ENCODE results near the gene EPB42.
"Not testable (repeated sequence)": the region's sequence is repeated elsewhere in the genome, so short reads cannot be mapped to it uniquely, and the experiment has no call there.

The EPB42 gene

GRCh38 chr15:43242616-43243015 lies 21.8 kb upstream of the EPB42 start:
- DNase-seq (ENCODE audit: extremely low read depth in 1 of 2, low read depth in 1 of 2): no peak

- DNase-seq (ENCODE audit: extremely low read depth in 1 of 2, low read depth in 1 of 2): no peak
Measured at GRCh38 chr15:43241100-43241499, 20.3 kb upstream of the EPB42 start.

- DNase-seq (ENCODE audit: extremely low read depth in 1 of 2, low read depth in 1 of 2): no peak
Measured at GRCh38 chr15:43239732-43240491, 19.1 kb upstream of the EPB42 start.

GRCh38 chr15:43238671-43239131 lies 17.9 kb upstream of the EPB42 start:
- no peak for DNase-seq (ENCODE audit: extremely low read depth in 1 of 2, low read depth in 1 of 2)

DNA sequence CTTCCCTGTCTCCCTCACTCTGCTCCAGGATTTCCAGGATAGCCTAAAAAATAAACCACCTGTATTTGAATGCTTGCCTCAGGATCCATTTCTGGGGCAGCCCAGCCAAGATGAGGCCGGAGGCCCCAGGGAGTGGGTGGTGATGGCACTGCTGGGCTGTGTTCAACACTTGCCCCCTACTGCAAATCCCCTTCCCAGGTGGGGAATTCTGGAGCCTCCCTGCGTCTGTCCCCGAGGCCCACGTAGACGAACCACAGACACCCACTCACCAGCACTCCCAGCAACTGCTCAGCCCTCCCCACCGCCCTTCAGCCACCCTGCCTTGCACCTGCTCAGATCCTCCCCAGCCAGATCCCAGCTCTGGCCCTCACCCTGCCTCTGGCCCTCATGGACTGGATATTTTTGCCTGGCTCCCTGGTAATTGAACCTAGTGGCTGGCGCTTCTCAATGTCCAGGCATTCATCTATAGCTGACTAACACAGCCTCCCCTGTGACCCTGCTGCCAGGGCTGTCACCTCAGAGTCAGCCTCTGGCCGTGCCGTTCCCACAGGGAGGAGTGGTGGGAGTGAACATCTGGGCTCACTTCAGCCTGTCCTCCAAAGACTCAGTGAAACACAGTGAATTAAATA lies 17.1 kb upstream of the EPB42 start:
- no peak for DNase-seq (ENCODE audit: extremely low read depth in 1 of 2, low read depth in 1 of 2)

DNA sequence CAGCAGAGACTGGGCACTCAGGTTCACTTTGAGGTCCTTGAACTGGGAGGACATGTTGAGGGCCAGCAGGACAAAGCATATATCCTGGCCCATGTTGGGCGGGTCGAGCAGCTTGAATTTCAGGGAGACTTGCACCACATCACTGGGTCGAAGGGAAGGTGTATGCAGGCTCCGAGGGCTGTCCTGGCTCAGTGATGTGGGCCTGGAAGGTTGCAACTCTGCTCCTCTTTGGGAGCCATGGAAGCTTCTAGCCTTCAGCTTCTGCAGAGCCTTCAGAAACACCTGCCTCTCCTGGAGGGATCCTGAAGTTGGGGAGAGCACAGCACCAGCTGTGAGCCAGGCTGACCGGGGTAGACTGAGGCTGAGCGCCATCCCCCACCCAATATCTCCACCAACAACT lies 14.7 kb upstream of the EPB42 start:
- DNase-seq (ENCODE audit: extremely low read depth in 1 of 2, low read depth in 1 of 2): no peak

DNA sequence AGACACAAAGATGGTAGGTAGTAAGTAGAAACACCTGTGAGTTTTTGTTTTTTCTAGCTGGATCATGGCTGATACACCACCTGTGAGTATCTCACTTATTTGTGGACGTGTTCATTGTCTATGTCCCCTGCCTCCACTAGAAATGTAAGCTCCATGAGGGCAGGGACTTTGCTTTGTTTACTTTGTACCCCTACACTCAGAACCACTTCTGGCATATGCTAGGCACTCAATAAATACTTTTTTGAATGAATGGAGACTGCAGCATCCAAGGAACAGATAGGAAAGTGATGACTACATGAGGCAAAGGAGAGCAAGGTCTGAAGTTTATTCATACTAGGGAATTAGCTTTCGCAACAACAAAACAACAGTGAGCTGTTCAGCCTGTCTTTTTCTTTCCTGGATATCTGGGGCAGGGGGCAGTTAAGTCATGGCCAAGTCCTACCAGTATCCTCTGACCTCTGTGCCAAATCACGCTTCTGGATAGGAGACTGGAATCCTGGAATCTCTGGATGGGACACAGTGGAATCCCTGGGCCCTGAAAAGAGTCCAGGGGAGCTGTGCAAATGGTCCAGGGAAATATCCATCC lies 11.6 kb upstream of the EPB42 start:
- DNase-seq (ENCODE audit: extremely low read depth in 1 of 2, low read depth in 1 of 2): no peak

DNA sequence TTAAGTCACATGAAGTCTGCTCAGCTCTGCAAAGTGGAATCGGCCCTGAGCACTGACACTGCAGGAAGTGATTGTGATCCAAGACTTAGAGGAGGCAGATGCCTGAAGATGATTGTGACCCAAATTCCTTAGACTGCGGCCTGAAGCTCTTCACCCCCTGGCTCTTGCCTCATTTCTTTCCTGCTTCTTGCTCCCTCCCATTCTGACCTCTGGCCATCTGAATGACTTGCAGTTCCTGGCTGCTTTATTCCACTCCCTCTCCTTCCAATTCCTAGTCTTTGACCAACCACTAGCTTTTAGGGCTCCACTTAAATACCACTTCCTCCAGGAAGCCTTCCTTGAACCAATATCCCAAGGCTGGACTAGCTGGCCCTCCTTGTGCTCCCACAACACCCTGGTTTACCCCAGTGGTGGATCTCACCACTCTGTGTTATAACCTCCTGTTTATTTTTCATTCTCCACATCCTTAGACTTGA lies 9.9 kb upstream of the EPB42 start:
- no peak for DNase-seq (ENCODE audit: extremely low read depth in 1 of 2, low read depth in 1 of 2)

DNA sequence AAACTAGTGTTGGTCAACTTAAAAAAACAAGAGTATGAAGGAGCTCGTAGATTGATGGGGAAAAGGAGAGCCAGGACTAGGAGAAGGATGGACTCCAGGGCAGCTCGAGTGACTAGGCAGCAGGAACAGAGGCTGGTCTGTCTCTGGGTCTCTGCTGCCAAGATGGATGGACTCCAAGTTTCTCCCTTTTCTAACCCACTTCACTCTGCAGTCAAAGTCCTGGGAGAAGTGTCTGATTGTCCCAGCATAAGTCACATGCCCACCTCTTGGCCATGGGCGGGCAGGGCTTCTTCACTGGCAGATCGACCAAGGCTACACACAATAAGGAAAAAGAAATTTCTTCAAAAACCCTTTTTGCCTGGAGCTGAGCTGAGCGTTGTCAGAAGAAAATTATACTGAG lies 9.2 kb upstream of the EPB42 start:
- no peak for DNase-seq (ENCODE audit: extremely low read depth in 1 of 2, low read depth in 1 of 2)

GRCh38 chr15:43226436-43227305 lies 5.9 kb upstream of the EPB42 start:
- DNase-seq (ENCODE audit: extremely low read depth in 1 of 2, low read depth in 1 of 2): no peak

GRCh38 chr15:43225950-43226255 lies 5.1 kb upstream of the EPB42 start:
- DNase-seq (ENCODE audit: extremely low read depth in 1 of 2, low read depth in 1 of 2): not testable (repeated sequence)

DNA sequence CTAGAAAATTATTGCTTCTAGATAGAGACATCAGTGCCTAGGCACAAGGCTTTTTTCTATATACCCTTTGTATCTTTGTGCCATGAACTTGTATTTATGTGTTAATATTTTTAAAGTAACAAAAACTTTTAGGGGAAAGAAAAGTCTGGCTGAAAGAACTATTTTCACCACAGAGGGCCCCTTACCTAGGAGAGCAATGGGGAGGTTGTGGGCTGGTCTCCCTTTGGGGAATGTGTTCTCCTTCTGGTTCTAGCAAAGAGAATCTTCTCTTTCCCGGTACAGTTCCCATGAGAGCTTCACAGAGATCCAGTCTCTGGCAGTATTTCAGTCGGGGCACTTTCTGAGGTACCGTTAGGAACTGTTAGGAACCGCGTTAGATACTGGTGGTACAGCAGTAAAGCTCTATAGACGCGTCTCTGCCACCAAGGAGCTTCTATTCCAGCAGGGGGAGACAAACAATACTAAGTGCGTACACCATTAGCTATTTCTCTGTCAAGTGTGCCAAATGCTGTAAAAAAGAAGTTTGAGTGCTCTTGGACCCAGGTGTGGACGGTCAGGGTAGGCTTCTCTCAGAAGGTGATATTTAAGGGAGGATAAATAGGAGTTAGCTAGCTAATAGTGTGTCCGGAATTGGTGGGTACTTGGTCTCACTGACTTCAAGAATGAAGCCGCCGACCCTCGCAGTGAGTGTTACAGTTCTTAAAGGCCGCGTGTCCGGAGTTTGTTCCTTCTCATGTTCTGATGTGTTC lies 4.6 kb upstream of the EPB42 start:
- no peak for DNase-seq (ENCODE audit: extremely low read depth in 1 of 2, low read depth in 1 of 2)

DNA sequence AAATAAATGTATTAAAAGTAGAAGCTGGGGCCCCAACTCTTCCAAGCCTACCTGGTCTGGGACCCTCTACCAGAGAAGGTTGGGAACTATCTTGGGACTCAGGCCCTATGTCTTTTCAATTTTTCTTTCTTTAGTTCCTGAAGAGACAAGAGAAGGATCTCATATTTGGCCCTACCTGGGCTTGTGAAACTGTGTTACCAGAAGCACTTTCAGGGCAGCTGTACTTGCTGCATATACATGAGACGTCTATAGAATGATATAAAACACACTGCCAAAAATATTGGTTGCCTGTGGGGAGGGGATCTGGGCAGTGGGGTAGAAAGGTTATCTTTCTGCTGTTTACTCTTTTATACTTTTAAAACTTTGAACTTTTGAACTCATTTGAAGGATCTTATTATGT lies 604 bp upstream of the EPB42 start:
- DNase-seq (ENCODE audit: extremely low read depth in 1 of 2, low read depth in 1 of 2): no peak

GRCh38 chr15:43219929-43220928 lies 589 bp downstream of the EPB42 start:
- DNase-seq (ENCODE audit: extremely low read depth in 1 of 2, low read depth in 1 of 2): no peak

- DNase-seq (ENCODE audit: extremely low read depth in 1 of 2, low read depth in 1 of 2): no peak
Measured at GRCh38 chr15:43218908-43219706, 1.7 kb downstream of the EPB42 start.

DNA sequence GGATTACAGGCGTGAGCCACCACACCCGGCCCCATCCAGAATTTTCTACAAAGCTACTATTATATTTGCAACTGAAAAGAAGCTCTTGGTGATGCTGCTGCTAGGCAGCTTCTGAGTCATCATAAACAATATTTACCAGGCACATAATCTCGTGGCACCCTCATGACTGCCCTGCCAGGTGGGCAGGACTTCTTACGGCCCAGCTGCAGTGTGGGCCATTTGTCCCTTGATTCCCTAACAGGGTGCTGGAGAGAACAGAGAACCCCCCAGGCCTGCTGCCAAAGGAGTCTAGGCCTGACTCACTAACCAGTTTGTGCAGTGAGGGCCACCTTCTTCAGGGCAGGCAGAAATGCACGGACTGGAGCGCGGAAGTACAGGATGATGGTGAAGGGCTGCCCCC lies 4.9 kb downstream of the EPB42 start:
- DNase-seq (ENCODE audit: extremely low read depth in 1 of 2, low read depth in 1 of 2): no peak

DNA sequence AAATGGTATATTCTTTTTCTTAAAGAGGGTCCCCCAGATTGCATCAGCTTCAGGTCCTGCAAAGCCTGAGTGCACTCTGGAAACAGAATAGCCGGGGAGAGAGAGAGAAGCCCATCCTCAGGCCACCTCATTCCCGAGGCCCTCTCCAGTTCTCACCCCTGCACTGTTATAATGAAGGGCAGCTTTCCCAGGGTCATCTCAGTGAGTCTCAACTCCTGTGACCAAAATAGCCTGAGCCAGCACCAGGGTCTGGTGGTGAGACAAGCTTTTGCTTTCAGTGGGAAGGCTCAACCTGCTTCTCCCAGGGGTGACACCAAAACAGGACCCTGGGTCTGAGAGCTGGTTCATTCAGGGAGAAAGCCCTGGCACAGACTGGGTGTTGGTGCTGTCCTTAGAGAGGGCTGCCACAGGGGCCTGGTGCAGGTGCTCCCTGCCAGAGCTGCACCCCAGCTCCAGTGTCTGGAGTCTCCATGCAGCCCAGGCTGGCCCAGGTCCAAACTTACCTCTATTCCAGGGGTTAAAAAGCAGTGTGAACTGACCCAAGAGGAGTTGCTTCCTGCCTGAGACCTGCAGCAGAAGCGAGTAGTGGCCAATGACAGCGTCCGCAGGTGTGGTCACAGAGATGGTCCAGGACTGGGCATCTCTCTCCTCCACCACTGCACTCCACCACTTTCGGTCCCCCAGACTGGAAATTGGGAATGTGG lies 6.1 kb downstream of the EPB42 start:
- DNase-seq (ENCODE audit: extremely low read depth in 1 of 2, low read depth in 1 of 2): no peak

DNA sequence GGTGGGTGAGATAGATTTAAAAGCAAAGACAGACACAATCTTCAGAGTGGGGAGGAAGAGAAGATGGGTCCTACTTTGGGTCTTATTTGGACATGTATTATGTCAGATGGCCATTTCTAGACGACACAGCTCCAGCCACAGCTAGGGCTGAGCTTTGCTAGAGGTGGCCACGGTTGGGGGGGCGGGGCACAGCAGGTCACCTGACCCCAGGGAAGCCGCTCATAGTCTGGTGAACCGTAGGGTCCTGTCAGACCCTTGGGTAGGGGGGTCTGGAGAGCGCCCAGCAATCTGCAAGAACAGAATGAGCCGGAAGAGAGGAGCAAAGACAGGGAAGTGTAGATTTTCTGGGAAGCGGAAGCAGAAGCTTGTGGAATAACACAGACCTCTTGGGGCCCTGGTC lies 6.6 kb downstream of the EPB42 start:
- no peak for DNase-seq (ENCODE audit: extremely low read depth in 1 of 2, low read depth in 1 of 2)

Data from activated CD8-positive, alpha-beta memory T cell treated with anti-CD3 and anti-CD28 coated beads for 1 hour (primary cell).